Activated T-cell treated with anti-CD3 and anti-CD28 coated beads for 24 hours (primary cell): ENCODE measurements around the gene FAM228A.

Experiments used
- DNase-seq: peaks from one replicate; pipeline ENCODE4 v3.0.0-alpha.2; 2020; ENCODE audit warnings: low read depth

FAM228A gene

GRCh38 chr2:24225499-24226242, 50.8 kb downstream of the FAM228A start:
- DNase-seq: no peak

- no peak for DNase-seq
These were observed 53.6 kb downstream of the FAM228A start for GRCh38 chr2:24228470-24228869.

- DNase-seq: no peak
These were observed 56.6 kb downstream of the FAM228A start for GRCh38 chr2:24231461-24231881.

GRCh38 chr2:24233321-24233720, 58.5 kb downstream of the FAM228A start:
- DNase-seq: no peak

- DNase-seq: no peak
These were observed 62.5 kb downstream of the FAM228A start for GRCh38 chr2:24237313-24237712.

- DNase-seq: no peak
These were observed 63.3 kb downstream of the FAM228A start for GRCh38 chr2:24238158-24238557.

- DNase-seq: no peak
These were observed 64.7 kb downstream of the FAM228A start for GRCh38 chr2:24239553-24239952.
